Sigmoid colon (tissue), 4 donors: ENCODE measurements around the gene MAF.

ENCODE experiments used
- EP300 ChIP-seq, 4 donors: sonication (generic); formaldehyde crosslinking; IDR thresholded peaks; one replicate each; pipeline ENCODE4 v1.6.1; 2017; ENCODE audit warnings: antibody characterized with exemption in 4 of 4
- POLR2AphosphoS5 ChIP-seq, 4 donors: sonication (generic); formaldehyde crosslinking; IDR thresholded peaks; one replicate each; pipeline ENCODE4 v1.6.1; 2017; ENCODE audit warnings: antibody characterized with exemption in 4 of 4
- TF ChIP-seq, protein P1 (sequence below), 4 experiments: fragments of 450-650 bp in 3 of 4; fragments of 200-600 bp in 1 of 4; IDR thresholded peaks; one replicate each; pipeline ENCODE4 v1.5.1; 2016 to 2019; ENCODE audit warnings: antibody characterized with exemption in 4 of 4, mild to moderate bottlenecking in 3 of 4, moderate library complexity in 2 of 4

GRCh38 chr16:79608976-79609375, 8.4 kb upstream of the MAF start:
- TF ChIP-seq POLR2AphosphoS5 (IDR thresholded peaks at IDR 0.05) (no peak), EP300 (IDR thresholded peaks at IDR 0.05) (no peak)
- TF ChIP-seq, protein P1, sequence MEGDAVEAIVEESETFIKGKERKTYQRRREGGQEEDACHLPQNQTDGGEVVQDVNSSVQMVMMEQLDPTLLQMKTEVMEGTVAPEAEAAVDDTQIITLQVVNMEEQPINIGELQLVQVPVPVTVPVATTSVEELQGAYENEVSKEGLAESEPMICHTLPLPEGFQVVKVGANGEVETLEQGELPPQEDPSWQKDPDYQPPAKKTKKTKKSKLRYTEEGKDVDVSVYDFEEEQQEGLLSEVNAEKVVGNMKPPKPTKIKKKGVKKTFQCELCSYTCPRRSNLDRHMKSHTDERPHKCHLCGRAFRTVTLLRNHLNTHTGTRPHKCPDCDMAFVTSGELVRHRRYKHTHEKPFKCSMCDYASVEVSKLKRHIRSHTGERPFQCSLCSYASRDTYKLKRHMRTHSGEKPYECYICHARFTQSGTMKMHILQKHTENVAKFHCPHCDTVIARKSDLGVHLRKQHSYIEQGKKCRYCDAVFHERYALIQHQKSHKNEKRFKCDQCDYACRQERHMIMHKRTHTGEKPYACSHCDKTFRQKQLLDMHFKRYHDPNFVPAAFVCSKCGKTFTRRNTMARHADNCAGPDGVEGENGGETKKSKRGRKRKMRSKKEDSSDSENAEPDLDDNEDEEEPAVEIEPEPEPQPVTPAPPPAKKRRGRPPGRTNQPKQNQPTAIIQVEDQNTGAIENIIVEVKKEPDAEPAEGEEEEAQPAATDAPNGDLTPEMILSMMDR (IDR thresholded peaks at IDR 0.05) = no peak
